ENCODE results near the gene NUMB.
"Not testable (repeated sequence)": the region's sequence is repeated elsewhere in the genome, so short reads cannot be mapped to it uniquely, and the experiment has no call there.

NUMB gene

GRCh38 chr14:73344319-73344718 lies 114.0 kb downstream of the NUMB start:
- DNase-seq: no peak

GRCh38 chr14:73342670-73343069 lies 115.7 kb downstream of the NUMB start:
- no peak for DNase-seq

- no peak for DNase-seq
Observed at GRCh38 chr14:73339846-73340595, 118.3 kb downstream of the NUMB start.

GRCh38 chr14:73339206-73339605 lies 119.1 kb downstream of the NUMB start:
- no peak for DNase-seq

- no peak for DNase-seq
Observed at GRCh38 chr14:73338551-73338950, 119.8 kb downstream of the NUMB start.

- no peak for DNase-seq
Observed at GRCh38 chr14:73333031-73333430, 125.3 kb downstream of the NUMB start.

GRCh38 chr14:73325630-73326299 lies 132.6 kb downstream of the NUMB start:
- no peak for DNase-seq

GRCh38 chr14:73325063-73325462 lies 133.3 kb downstream of the NUMB start:
- DNase-seq: no peak

GRCh38 chr14:73324533-73324932 lies 133.8 kb downstream of the NUMB start:
- no peak for DNase-seq

- no peak for DNase-seq
Observed at GRCh38 chr14:73323896-73324399, 134.4 kb downstream of the NUMB start.

- no peak for DNase-seq
Observed at GRCh38 chr14:73313151-73313550, 145.2 kb downstream of the NUMB start.

- DNase-seq: no peak
Observed at GRCh38 chr14:73312687-73313086, 145.7 kb downstream of the NUMB start.

GRCh38 chr14:73311708-73312030 lies 146.7 kb downstream of the NUMB start:
- DNase-seq: no peak

- not testable (repeated sequence) for DNase-seq
Observed at GRCh38 chr14:73309207-73309606, 149.1 kb downstream of the NUMB start.

- no peak for DNase-seq
Observed at GRCh38 chr14:73307261-73307660, 151.1 kb downstream of the NUMB start.

- no peak for DNase-seq
Observed at GRCh38 chr14:73305499-73305898, 152.8 kb downstream of the NUMB start.

GRCh38 chr14:73295198-73295796 lies 163.0 kb downstream of the NUMB start:
- DNase-seq: no peak

- no peak for DNase-seq
Observed at GRCh38 chr14:73293782-73294781, 164.3 kb downstream of the NUMB start.

GRCh38 chr14:73290279-73290678 lies 168.1 kb downstream of the NUMB start:
- no peak for DNase-seq

GRCh38 chr14:73289729-73290128 lies 168.6 kb downstream of the NUMB start:
- DNase-seq: no peak

- no peak for DNase-seq
Observed at GRCh38 chr14:73289308-73289707, 169.0 kb downstream of the NUMB start.

- DNase-seq: no peak
Observed at GRCh38 chr14:73287071-73287470, 171.3 kb downstream of the NUMB start.

- no peak for DNase-seq
Observed at GRCh38 chr14:73286598-73286997, 171.7 kb downstream of the NUMB start.

Measured in activated naive CD4-positive, alpha-beta T cell (primary cell).